Measurements from ENCODE around the gene GABBR1. TPM values are rescaled to one million over a fixed set of nuclear protein-coding genes. Genes with fewer than 3 reads are reported as not detected.
A peak's percentile ranks its signal among the peaks of the same experiment; 100 is the strongest.

Gene GABBR1
- polyA plus RNA-seq, 3 donors = 56.9 to 94.6 (median 89.2) TPM

DNA sequence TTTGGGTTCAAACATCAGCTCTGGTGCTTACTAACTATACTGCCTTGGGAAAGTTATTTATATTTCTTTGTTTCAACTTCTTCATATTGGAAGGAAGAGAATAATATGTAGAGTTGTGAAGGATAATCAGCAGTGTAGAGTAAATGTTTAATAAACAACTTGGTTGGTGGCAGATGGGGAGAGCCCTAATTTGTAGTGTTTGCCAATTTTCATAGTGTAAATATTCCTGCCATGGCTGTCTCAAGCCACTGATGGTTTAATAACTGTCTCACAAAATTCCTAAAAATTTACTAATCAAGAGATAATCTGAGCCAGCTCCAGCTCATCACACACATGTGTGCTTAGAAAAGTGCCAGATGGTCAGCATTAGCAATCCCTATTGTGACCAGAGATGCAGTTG, 48.2 kb downstream of the GABBR1 start, which contains the start of gene OR2H2:
TSS of gene OR2H2 (plus strand) at position 301 of the 400 bp plus-strand sequence. CDS start 2,824 bp downstream, outside the sequence.
- DNase-seq = no peak

- no peak for DNase-seq
Observed at GRCh38 chr6:29577544-29577943, 55.4 kb downstream of the GABBR1 start.

- no peak for DNase-seq
Observed at GRCh38 chr6:29576056-29576455, 56.9 kb downstream of the GABBR1 start.

DNA sequence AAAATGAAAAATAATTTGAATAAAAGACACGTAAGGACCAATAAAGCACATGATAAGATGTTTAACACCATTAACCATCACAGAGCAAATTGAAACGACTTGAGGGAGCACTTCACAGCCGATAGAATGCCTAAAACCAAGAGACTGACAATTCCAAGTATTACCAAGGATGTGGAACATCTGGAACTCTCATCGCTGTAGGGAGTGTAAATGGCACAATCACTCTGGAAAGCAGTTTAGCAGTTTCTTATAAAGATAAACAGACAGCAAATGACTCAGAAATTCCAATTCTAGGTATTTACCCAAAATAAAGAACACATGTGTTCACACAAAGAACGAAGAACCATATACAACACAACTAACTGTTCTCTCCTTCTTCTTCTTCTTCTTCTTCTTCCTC, 65.0 kb downstream of the GABBR1 start:
- no peak for DNase-seq

- no peak for DNase-seq
Observed at GRCh38 chr6:29567541-29567940, 65.4 kb downstream of the GABBR1 start.

- no peak for DNase-seq
Observed at GRCh38 chr6:29566856-29567255, 66.1 kb downstream of the GABBR1 start.

DNA sequence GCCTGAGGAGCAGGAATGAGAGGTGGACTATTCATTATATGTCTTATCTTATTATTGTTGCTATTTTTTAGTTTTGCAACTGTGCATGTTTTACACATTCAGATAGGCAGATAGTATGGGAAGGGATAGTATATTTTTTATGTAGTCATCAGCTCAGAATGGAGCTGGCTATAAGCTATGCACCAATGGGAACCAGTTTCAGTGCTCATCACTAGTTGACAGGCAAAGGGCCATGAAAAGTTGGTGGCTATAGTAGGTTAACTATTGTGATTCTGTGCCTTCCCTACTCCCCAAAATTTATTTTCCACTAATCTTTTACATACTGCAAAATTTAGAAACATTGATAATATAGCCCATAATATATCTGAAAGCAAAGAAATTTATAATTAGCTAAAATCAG, 68.1 kb downstream of the GABBR1 start:
- no peak for DNase-seq

- no peak for DNase-seq
Observed at GRCh38 chr6:29563435-29563965, 69.5 kb downstream of the GABBR1 start.

- no peak for DNase-seq
Observed at GRCh38 chr6:29561606-29562181, 71.3 kb downstream of the GABBR1 start.

- no peak for DNase-seq
Observed at GRCh38 chr6:29561091-29561490, 71.9 kb downstream of the GABBR1 start.

DNA sequence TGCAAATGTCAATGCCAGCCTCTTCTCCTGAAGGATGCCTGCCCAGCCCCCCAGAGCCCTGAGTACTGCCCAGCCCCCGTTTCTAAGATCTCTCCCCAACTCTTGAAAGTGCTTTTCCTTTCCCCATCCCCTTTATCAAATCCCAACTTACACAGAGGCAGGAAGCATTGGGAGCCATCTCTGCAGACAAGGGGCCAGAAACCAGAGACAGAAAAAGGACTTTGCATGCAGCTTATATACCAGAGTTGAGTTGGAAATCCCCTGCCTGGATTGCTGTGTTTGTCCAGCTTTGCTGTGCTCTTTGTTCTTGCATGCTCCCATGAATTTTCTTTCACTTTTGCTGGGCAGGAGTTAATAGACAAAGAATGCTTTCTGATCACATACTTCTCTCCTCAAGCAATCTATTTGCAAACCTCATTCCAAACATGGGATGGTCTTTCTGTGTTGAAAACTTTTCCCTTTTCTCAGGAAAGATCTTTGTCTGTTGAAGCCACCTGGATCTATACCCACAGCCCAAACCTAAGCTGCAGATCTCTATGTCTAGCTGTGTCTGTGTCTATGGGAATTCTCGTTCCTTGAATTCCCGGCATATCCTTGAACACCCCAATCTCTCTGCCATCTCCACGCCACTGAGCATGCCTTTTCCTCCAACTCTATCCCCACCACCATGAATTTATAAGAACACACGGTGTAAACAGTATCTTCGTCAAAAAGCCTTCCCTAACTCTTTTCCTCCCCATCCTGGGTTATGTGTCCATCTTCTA, 73.3 kb downstream of the GABBR1 start, which contains the start of gene UBD:
TSS of gene UBD (minus strand) at position 209 of the 764 bp plus-strand sequence. CDS start at position 178, 31 bp downstream.
- no peak for DNase-seq

DNA sequence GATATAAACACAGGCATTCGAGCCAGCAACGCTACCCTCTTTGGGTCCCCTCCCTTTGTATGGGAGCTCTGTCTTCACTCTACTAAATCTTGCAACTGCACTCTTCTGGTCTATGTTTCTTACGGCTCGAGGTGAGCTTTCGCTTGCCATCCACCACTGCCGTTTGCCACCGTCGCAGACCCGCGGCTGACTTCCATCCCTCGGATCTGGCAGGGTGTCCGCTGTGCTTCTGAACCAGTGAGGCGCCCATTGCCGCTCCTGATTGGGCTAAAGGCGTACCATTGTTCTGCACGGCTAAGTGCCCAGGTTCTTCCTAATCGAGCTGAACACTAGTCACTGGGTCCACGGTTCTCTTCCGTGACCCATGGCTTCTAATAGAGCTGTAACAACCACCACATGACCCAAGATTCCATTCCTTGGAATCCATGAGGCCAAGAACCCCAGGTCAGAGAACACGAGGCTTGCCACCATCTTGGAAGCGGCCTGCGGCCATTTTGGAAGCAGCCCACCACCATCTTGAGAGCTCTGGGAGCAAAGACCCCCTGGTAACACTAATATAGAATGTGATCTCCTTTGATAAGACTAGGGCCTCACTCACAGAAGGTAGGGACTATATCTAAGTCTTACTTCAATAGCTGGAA, 74.4 kb downstream of the GABBR1 start:
- no peak for DNase-seq

DNA sequence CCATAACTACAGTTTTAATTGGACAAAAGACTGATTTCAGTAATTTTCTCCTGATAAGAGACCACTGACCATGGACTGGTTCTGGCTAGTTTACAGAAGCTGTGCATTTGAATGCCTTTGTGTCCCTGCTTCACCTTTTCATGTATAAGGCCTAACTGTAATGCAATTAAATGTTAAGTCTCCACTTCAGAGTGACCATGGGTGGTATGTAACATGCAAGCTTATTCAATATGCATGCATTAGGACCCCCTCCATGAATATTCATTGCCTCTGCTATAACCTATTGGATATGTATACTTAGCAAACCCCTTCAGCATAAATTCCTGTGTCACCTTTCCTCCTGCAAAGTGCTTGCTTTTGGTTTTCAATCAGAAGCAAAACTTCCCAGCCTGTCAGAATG, 75.7 kb downstream of the GABBR1 start:
- DNase-seq = no peak

DNA sequence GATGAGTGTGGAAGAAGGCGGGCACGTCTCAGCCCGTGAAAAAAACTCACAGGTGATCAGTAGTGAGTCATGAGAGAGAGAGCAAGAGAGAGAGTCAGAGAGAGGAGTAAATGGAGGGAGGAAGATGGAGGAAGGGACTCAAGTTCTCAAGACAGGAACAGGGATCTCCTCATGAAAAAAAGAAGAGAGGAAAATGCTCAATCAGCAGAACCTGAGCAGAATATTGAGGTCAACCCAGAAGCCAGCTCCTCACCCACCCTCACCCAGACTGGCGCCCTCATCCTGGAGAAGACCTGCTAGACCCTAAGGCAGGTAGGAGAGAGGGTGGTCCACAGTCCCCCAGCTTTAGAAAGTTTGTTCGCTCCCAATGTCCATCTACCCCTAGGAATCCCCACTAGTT, 78.2 kb downstream of the GABBR1 start:
- no peak for DNase-seq

GRCh38 chr6:29553268-29554057, 79.5 kb downstream of the GABBR1 start:
- peak; percentile 48 for DNase-seq

- DNase-seq = peak; percentile 69
Observed at GRCh38 chr6:29552512-29553051, 80.4 kb downstream of the GABBR1 start.

DNA sequence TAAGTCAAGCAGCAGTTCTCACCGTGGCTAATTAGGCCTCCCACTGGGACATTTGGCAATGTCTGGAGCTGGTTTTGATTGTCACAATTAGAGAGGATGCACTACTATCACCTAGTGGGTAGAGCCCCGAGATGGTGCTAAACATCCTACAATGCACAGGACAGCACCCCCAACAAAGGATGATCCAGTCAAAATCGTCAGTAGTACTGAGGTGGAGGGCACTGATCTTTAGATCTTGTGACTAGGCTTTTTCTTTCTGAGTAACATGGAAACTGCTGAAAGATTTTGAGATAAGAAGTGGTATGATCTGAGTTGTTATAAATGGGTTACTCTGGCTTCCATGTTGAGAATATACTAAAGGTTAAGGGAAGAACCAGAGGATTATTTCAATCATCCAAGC, 85.4 kb downstream of the GABBR1 start:
- DNase-seq = no peak

DNA sequence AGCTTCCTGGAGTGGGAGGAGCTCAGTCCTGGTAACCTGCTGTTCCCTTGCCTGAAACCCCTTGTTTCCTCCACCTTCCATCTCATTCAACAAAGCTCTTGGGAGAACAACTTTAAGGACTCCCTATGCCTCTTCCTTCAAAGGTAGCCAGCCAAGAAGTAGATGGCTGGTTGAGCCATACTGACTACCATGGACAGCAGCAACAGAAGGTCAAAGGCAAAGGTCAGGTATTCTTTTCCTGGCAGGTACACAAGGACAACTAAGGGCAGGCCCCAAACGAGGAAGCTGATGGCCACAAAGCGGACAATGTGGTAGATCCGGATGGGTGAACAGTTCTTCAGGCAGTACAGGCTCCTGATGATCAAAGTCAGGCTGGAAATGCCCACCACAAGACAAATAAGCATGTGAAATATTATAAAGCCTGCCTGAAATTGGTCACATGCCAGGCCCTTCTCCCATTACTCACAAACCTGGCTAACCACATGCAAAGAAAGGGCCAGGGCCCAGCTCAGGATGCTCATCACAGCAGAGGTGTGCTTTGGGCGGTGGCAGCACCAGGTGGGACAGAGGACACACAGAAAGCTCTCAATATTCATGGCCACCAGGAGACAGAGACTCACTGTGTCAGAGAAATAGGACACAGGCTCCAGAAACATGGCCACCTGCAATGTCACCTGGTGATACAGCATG, 95.1 kb downstream of the GABBR1 start:
- no peak for DNase-seq

DNA sequence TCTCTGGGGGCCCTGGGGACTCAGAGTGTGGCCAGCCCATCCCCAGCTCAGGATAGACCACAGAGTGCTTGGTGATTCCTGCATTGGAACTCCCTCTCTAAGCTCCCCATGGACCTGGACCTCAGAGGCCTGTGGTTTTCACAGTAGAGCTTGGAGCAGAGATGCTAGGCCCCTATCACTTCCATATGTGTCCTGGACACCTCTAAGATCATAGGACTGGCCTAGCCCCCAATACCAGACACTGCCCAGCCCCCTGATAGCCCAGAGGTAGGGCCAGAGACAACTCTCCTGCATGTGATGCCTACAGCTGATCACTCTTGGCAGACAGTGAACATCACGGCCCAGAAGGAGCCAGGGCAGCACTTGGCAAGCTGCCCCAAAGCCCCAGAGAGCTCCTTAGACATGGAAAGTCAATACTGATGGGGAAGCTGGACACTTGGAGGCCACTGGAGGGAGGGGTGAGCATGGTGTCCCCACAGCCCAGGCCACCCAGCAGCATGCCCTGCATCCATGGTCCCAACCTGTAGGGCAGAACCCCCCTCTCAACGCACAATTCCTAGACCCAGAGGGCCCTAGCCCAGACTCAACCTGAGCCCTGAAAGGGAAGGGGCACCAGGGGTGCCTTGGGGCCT, 100.5 kb downstream of the GABBR1 start:
- DNase-seq = no peak

GRCh38 chr6:29531668-29532067, 101.3 kb downstream of the GABBR1 start:
- DNase-seq = no peak
